Activated B cell treated with CpG ODN at 0.5 μM for 24 hours (primary cell): ENCODE data around the gene FCER1G. TPM values are rescaled to one million over a fixed set of nuclear protein-coding genes. Genes with fewer than 3 reads are reported as not detected.
"Not testable (repeated sequence)": the region's sequence is repeated elsewhere in the genome, so short reads cannot be mapped to it uniquely, and the experiment has no call there.

ENCODE experiments used
- ATAC-seq: fragments of 200-7000 bp; cut with Tn5 transposase; one replicate; pipeline ENCODE4 v1.10.0; 2021; ENCODE audit warnings: low read depth, mild to moderate bottlenecking, moderate library complexity
- CTCF ChIA-PET: fragments of 350-600 bp; sonication (Branson Sonifier 250); formaldehyde crosslinking; loops from one replicate; lab custom pipeline; 2021; ENCODE audit warnings: antibody characterized with exemption; lab: Charles Lee
- POLR2A ChIA-PET: fragments of 350-600 bp; sonication (Branson Sonifier 250); formaldehyde crosslinking; loops from one replicate; lab custom pipeline; 2021; ENCODE audit warnings: antibody characterized with exemption; lab: Charles Lee
- DNase-seq: peaks from one replicate; pipeline ENCODE4 v3.0.0; 2022
- H3K27ac Mint-ChIP-seq: one replicate; pipeline ENCODE4 v1.8.0; 2020; ENCODE audit warnings: mixed read lengths
- H3K27me3 Mint-ChIP-seq: one replicate; pipeline ENCODE4 v1.8.0; 2021; ENCODE audit warnings: mixed read lengths
- H3K36me3 Mint-ChIP-seq: one replicate; pipeline ENCODE4 v1.8.0; 2021; ENCODE audit warnings: low read depth, mixed read lengths
- H3K4me1 Mint-ChIP-seq: one replicate; pipeline ENCODE4 v1.8.0; 2021; ENCODE audit warnings: mixed read lengths
- H3K4me3 Mint-ChIP-seq: one replicate; pipeline ENCODE4 v1.8.0; 2020; ENCODE audit warnings: mild to moderate bottlenecking, mixed read lengths
- H3K9me3 Mint-ChIP-seq: one replicate; pipeline ENCODE4 v1.8.0; 2020; ENCODE audit warnings: mixed read lengths
- CTCF ChIP-seq: fragments of 200-600 bp; IDR thresholded peaks from one replicate; pipeline ENCODE4 v1.8.0; 2022; ENCODE audit warnings: antibody characterized with exemption, mild to moderate bottlenecking
- intact Hi-C: fragments of 100-400 bp; cut with micrococcal nuclease; formaldehyde crosslinking; loops from one replicate; pipeline ENCODE4 v1.15.1; 2024
- total RNA-seq: library from RNA; stranded (reverse); gene quantifications from 2 replicates; pipeline ENCODE4 v1.2.3, GENCODE V29; 2022

The FCER1G gene
- total RNA-seq, 1 donor from 2014 or later, result 0.60 TPM

GRCh38 chr1:161235957-161236775, 21.1 kb downstream of the FCER1G start:
- H3K27me3 Mint-ChIP-seq, result peaks cover 24% of the 10 kb centered on the region
- no peak for ATAC-seq

GRCh38 chr1:161238039-161238473, 23.0 kb downstream of the FCER1G start, which contains the start of gene NR1I3:
NR1I3 (minus strand) TSS chr1:161238203; CDS start chr1:161236565, 1,638 bp downstream.
- no peaks in the 10 kb centered on the region for H3K9me3 Mint-ChIP-seq
- POLR2A ChIA-PET, result interaction anchor here (1.1 kb wide), 1 partner anchor 10 kb away, joined by 3 read pairs; no protein-coding TSS in a partner anchor
- ATAC-seq, result no peak
- peaks cover 24% of the 10 kb centered on the region for H3K27me3 Mint-ChIP-seq
- intact Hi-C loops, result no loop called here
- H3K27ac Mint-ChIP-seq, result no peak within 1 kb of the TSS
- no peaks in the 10 kb centered on the region for H3K36me3 Mint-ChIP-seq
- H3K4me3 Mint-ChIP-seq, result no peak within 1 kb of the TSS
- no peak for DNase-seq
- CTCF ChIA-PET, result no interaction called here
- no peaks in the 10 kb centered on the region for H3K4me1 Mint-ChIP-seq
- no peak for TF ChIP-seq CTCF

More at GRCh38 chr1:161235957-161236775, 21.1 kb downstream of the FCER1G start:
- Mint-ChIP-seq H3K4me1 (no peaks in the 10 kb centered on the region), H3K4me3 (no peak overlapping the region), H3K36me3 (no peaks in the 10 kb centered on the region), H3K9me3 (no peaks in the 10 kb centered on the region), H3K27ac (no peak overlapping the region)
- intact Hi-C loops, result no loop called here
- no peak for TF ChIP-seq CTCF
- DNase-seq, result no peak
- ChIA-PET POLR2A (interaction anchor here (1.2 kb wide), 1 partner anchor 10 kb away, joined by 6 read pairs; the partner anchor contains the start of gene TOMM40L), CTCF (interaction anchor here (1.1 kb wide), 1 partner anchor 146 kb away, joined by 3 read pairs; no protein-coding TSS in a partner anchor)

GRCh38 chr1:161241682-161242081, 26.6 kb downstream of the FCER1G start:
- intact Hi-C loops, result no loop called here
- H3K4me3 Mint-ChIP-seq, result no peak overlapping the region
- H3K27ac Mint-ChIP-seq, result no peak overlapping the region
- ATAC-seq, result no peak
- no peak for TF ChIP-seq CTCF
- no peaks in the 10 kb centered on the region for H3K9me3 Mint-ChIP-seq
- no peaks in the 10 kb centered on the region for H3K36me3 Mint-ChIP-seq
- ChIA-PET POLR2A (no interaction called here), CTCF (interaction anchor here (1.3 kb wide), 1 partner anchor 31 kb away, joined by 3 read pairs; no protein-coding TSS in a partner anchor)
- no peaks in the 10 kb centered on the region for H3K4me1 Mint-ChIP-seq
- no peak for DNase-seq
- peaks cover 17% of the 10 kb centered on the region for H3K27me3 Mint-ChIP-seq

- POLR2A ChIA-PET, result no interaction called here
- intact Hi-C loops, result no loop called here
- no peaks in the 10 kb centered on the region for H3K4me1 Mint-ChIP-seq
- peaks cover 17% of the 10 kb centered on the region for H3K27me3 Mint-ChIP-seq
- no peak for ATAC-seq
- DNase-seq, result no peak
- CTCF ChIA-PET, result interaction anchor here (1.3 kb wide), 1 partner anchor 32 kb away, joined by 3 read pairs; no protein-coding TSS in a partner anchor
- no peak overlapping the region for H3K27ac Mint-ChIP-seq
- no peak overlapping the region for H3K4me3 Mint-ChIP-seq
- TF ChIP-seq CTCF, result no peak
- no peaks in the 10 kb centered on the region for H3K36me3 Mint-ChIP-seq
- no peaks in the 10 kb centered on the region for H3K9me3 Mint-ChIP-seq
These were observed 27.2 kb downstream of the FCER1G start for GRCh38 chr1:161242313-161242712.

- TF ChIP-seq CTCF, result no peak
- intact Hi-C loops, result no loop called here
- Mint-ChIP-seq H3K27me3 (peaks cover 11% of the 10 kb centered on the region), H3K4me1 (no peaks in the 10 kb centered on the region), H3K4me3 (no peak overlapping the region), H3K27ac (no peak overlapping the region), H3K9me3 (peaks cover 2% of the 10 kb centered on the region), H3K36me3 (no peaks in the 10 kb centered on the region)
- ChIA-PET CTCF (no interaction called here), POLR2A (no interaction called here)
- ATAC-seq, result no peak
- no peak for DNase-seq
These were observed 29.8 kb downstream of the FCER1G start for GRCh38 chr1:161244888-161245287.

GRCh38 chr1:161250100-161250499, 35.0 kb downstream of the FCER1G start:
- POLR2A ChIA-PET, result interaction anchor here (1.4 kb wide), 1 partner anchor 8 kb away, joined by 3 read pairs; the partner anchor contains the start of gene PCP4L1
- DNase-seq, ATAC-seq, H3K4me3 Mint-ChIP-seq, H3K36me3 Mint-ChIP-seq, H3K9me3 Mint-ChIP-seq, H3K4me1 Mint-ChIP-seq, intact Hi-C loops, H3K27ac Mint-ChIP-seq: not testable (repeated sequence)
- H3K27me3 Mint-ChIP-seq, result peaks cover 13% of the 10 kb centered on the region
- CTCF ChIA-PET, result interaction anchor here (2.0 kb wide), 1 partner anchor 41 kb away, joined by 6 read pairs; no protein-coding TSS in a partner anchor
